Activated CD4-positive, alpha-beta memory T cell treated with anti-CD3 and anti-CD28 coated beads for 36 hours (primary cell): Measurements from ENCODE around the gene IRF1. TPM values are rescaled to one million over a fixed set of nuclear protein-coding genes. Genes with fewer than 3 reads are reported as not detected.

Experiments
- CTCF ChIA-PET: fragments of 350-600 bp; sonication (Branson Sonifier 250); formaldehyde crosslinking; loops from one replicate; lab custom pipeline; 2021; ENCODE audit warnings: antibody characterized with exemption, inconsistent platforms; lab: Charles Lee
- POLR2A ChIA-PET: fragments of 350-600 bp; sonication (Branson Sonifier 250); formaldehyde crosslinking; loops from one replicate; lab custom pipeline; 2021; ENCODE audit warnings: antibody characterized with exemption; lab: Charles Lee
- DNase-seq: peaks from one replicate; pipeline ENCODE4 v3.0.0-alpha.2; 2020
- H3K27ac Mint-ChIP-seq: one replicate; pipeline ENCODE4 v1.8.0; 2021; ENCODE audit warnings: mixed read lengths
- H3K27me3 Mint-ChIP-seq: one replicate; pipeline ENCODE4 v1.8.0; 2021; ENCODE audit warnings: mixed read lengths
- H3K36me3 Mint-ChIP-seq: one replicate; pipeline ENCODE4 v1.8.0; 2021; ENCODE audit warnings: mixed read lengths
- H3K4me1 Mint-ChIP-seq: one replicate; pipeline ENCODE4 v1.8.0; 2021; ENCODE audit warnings: low read depth, mixed read lengths
- H3K4me3 Mint-ChIP-seq: one replicate; pipeline ENCODE4 v1.8.0; 2021; ENCODE audit warnings: mild to moderate bottlenecking, mixed read lengths
- H3K9me3 Mint-ChIP-seq: one replicate; pipeline ENCODE4 v1.8.0; 2021; ENCODE audit warnings: mixed read lengths
- intact Hi-C: fragments of 100-400 bp; cut with micrococcal nuclease; formaldehyde crosslinking; loops from one replicate; pipeline ENCODE4 v1.15.1; 2023
- total RNA-seq, 2 experiments: library from RNA; stranded (reverse); gene quantifications; one replicate each; pipeline ENCODE4 v1.2.3, GENCODE V29; 2021

The IRF1 gene
- total RNA-seq, 2 experiments from 2014 or later: 104 to 106 TPM

DNA sequence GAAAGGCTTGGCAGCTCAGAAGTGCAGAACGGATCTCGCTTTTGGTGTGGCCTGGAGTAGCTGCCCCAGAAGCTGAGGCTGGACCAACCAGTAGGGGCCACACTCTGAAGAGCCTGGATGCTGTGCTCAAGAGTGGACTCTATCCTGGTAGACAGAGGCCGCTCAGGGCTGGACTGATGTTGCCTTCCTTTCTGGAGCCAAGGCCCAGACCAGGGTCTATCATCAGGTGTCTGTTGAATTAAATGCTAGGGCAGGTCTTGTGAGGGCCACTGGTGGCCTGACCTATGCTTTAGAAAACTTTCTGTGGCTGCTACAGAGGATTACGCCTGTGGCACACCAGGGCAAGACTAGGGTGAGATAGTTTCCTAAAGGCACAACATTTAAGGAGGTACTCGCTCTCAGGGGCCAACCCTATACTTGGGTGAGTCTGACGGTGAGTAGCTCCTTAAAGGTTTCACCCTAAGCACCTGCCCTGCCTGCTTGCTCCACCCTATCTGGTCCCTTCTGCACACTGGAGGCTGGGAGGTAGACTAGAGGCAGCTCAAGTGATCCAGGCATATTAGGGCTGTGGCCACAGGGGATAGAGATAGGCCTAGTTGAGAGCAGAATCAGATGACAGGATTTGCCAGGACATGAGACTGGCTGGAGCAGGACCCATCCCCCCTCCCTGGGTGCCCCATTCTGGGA, 9.8 kb upstream of the IRF1 start:
- Mint-ChIP-seq H3K27me3 (no peaks in the 10 kb centered on the region), H3K9me3 (no peaks in the 10 kb centered on the region)

DNA sequence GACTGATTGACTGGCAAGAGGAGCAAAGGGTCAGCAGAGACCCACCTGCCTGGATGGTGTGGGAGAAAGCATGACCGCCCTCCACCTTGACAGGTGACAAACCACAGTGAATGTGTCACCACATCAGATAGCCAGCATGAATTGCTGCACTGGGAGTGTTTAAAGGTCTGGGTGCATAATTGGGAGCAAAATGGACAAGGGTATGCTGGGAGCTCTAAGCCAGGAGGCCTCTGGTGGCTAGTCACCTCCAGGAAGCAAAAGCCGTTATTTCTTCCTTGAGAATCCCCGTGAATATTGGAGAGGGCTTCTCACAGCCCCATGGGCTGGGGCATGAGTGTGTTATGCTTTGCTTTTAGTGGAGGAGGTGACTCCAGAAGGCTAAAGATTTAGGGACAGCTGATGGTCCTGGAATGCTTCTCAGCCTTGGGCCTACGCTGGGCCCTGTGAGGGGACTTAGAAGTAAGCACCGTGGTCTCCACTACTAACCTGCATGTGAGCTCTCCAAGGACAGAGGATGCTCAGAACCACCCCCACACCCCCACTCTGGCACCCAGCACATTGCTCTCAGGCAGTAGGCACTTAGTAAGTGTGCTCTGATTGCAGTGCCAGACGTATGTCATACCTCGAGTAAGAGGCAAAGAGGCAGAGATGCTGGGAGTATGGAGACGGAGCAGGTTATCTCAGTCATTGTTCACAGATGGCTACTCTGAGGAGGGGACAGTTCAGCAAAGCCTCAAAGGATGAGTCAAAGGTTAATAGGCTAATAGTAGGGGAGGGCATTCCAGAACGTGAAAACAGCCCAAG, 9.1 kb upstream of the IRF1 start:
- Mint-ChIP-seq H3K36me3 (no peaks in the 10 kb centered on the region), H3K27me3 (no peaks in the 10 kb centered on the region)
- DNase-seq: peak; percentile 18

More for the DNA sequence above, 9.8 kb upstream of the IRF1 start:
- POLR2A ChIA-PET: interaction anchor here (1.6 to 7.4 kb wide), 4 partner anchors 13 to 113 kb away, joined by 7 to 103 read pairs (median 10); partner anchors contain the start of gene IRF1
- Mint-ChIP-seq H3K27ac (no peak overlapping the region), H3K4me3 (no peak overlapping the region), H3K4me1 (peaks cover 23% of the 10 kb centered on the region), H3K36me3 (no peaks in the 10 kb centered on the region)
- CTCF ChIA-PET: interaction anchor here (0.5 to 13.6 kb wide), 50 partner anchors 9 to 437 kb away, joined by 3 to 461 read pairs (median 5); partner anchors contain the start of genes IRF1 and SLC22A5
- peak; percentile 10 for DNase-seq
- intact Hi-C loops: loop anchor here (2.0 kb wide), 3 partner anchors 228 to 436 kb away; no protein-coding TSS in a partner anchor

DNA sequence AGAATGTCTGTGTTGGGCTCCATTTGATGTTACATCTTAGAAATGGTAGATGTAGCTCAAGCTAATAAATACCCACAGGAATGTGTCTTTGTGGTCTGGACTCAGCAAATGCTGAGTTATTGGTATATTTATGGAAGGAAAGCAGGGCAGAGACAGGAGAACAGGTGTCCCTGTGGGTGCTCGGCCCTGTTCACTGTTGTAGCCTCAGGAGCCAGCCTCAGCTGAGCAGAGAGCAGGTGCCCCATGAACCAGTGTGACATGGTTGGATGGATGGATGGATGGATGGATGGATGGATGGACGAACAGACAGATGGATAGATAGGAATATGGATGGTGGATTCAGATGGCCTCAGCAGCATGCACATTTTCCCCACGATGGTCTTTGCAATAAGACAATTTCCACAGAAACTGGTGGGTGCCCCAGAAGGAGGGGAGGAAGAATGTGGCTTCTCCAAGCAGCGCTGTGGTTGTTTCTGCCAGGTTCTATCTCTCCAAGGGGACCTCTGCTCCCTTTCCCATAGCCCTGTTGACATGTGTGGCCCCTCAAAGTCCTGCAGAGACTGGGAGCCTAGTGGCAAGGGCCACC, 8.2 kb upstream of the IRF1 start:
- Mint-ChIP-seq H3K9me3 (no peaks in the 10 kb centered on the region), H3K36me3 (no peaks in the 10 kb centered on the region), H3K4me1 (peaks cover 39% of the 10 kb centered on the region), H3K4me3 (no peak overlapping the region), H3K27ac (no peak overlapping the region), H3K27me3 (no peaks in the 10 kb centered on the region)
- no peak for DNase-seq
- CTCF ChIA-PET: interaction anchor here (0.8 to 13.6 kb wide), 10 partner anchors 34 to 435 kb away, joined by 3 to 461 read pairs (median 18); no protein-coding TSS in a partner anchor
- intact Hi-C loops: loop anchor here (5.0 to 10.0 kb wide), 3 partner anchors 59 to 954 kb away; partner anchors contain the start of genes RAD50 and RAPGEF6
- POLR2A ChIA-PET: interaction anchor here (1.6 to 7.4 kb wide), 6 partner anchors 11 to 112 kb away, joined by 6 to 103 read pairs (median 40); partner anchors contain the start of gene IRF1

More for the DNA sequence above, 9.1 kb upstream of the IRF1 start:
- ChIA-PET POLR2A (interaction anchor here (1.6 to 7.4 kb wide), 3 partner anchors 12 to 112 kb away, joined by 10 to 103 read pairs (median 10); partner anchors contain the start of gene IRF1), CTCF (interaction anchor here (1.3 to 13.6 kb wide), 21 partner anchors 9 to 436 kb away, joined by 3 to 461 read pairs (median 7); partner anchors contain the start of genes IRF1 and SLC22A5)
- H3K4me1 Mint-ChIP-seq: peaks cover 30% of the 10 kb centered on the region
- no peaks in the 10 kb centered on the region for H3K9me3 Mint-ChIP-seq
- peak overlapping the region; percentile 60 for H3K27ac Mint-ChIP-seq
- intact Hi-C loops: loop anchor here (2.0 to 10.0 kb wide), 6 partner anchors 58 to 955 kb away; partner anchors contain the start of genes RAD50 and RAPGEF6
- H3K4me3 Mint-ChIP-seq: no peak overlapping the region

DNA sequence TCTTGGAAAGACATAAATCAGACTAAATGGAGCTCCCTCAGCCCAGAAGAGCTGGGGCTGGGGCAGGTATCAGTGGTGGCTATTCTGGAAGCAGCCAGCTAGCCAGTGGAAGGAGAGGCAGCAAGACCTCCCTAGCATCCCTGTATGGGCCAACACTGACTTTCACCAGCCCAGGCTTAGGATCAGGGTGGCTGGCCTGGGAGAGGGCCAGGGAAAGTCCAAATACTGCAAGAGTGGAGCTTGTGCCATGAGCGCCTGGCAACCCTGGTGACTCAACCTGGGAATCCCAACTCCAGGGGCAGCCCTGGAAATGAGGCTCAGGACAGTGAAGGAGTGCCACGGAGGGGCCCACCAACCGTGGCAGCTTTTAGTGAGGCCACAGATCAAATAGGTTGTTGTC, 7.6 kb upstream of the IRF1 start:
- Mint-ChIP-seq H3K9me3 (no peaks in the 10 kb centered on the region), H3K4me1 (peaks cover 45% of the 10 kb centered on the region), H3K4me3 (no peak overlapping the region), H3K27me3 (no peaks in the 10 kb centered on the region), H3K36me3 (no peaks in the 10 kb centered on the region), H3K27ac (peak overlapping the region; percentile 98)
- DNase-seq: peak; percentile 19
- POLR2A ChIA-PET: interaction anchor here (0.9 to 7.4 kb wide), 8 partner anchors 11 to 112 kb away, joined by 3 to 103 read pairs (median 22); partner anchors contain the start of gene IRF1
- CTCF ChIA-PET: interaction anchor here (0.8 to 13.6 kb wide), 5 partner anchors 72 to 105 kb away, joined by 3 to 461 read pairs (median 10); no protein-coding TSS in a partner anchor
- intact Hi-C loops: loop anchor here (5.0 to 10.0 kb wide), 3 partner anchors 59 to 953 kb away; partner anchors contain the start of genes RAD50 and RAPGEF6

DNA sequence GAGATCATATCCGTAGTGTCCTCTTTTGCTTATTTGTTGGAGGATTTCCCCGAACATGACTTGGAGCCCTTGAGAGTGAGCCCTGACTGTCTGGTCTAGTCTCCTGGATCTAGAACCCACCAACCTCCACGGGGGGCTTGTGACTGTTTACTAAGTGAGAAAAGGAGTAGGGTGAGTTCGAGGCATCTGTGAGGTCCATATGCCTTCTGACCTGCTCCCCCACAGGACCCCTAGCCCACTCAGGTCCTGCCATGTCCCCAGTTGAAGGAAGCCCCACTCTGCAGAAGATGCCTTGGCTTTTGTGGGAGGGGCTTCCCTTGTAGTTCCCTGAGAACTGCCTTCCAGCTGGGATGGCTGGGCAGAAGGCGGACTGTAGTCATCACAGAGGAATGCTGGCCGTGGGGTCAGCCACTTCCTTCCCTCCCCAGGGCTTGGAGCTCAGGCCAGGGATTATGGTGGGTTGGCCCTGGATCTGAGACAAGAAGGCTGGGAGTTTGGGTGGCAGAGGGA, 7.0 kb upstream of the IRF1 start:
- POLR2A ChIA-PET: interaction anchor here (0.9 to 7.4 kb wide), 11 partner anchors 10 to 111 kb away, joined by 3 to 103 read pairs (median 11); partner anchors contain the start of gene IRF1
- Mint-ChIP-seq H3K27me3 (no peaks in the 10 kb centered on the region), H3K27ac (peak overlapping the region; percentile 98), H3K36me3 (no peaks in the 10 kb centered on the region), H3K4me1 (peaks cover 50% of the 10 kb centered on the region), H3K4me3 (peak overlapping the region; percentile 89), H3K9me3 (no peaks in the 10 kb centered on the region)
- intact Hi-C loops: loop anchor here (5.0 to 10.0 kb wide), 3 partner anchors 60 to 953 kb away; partner anchors contain the start of genes RAD50 and RAPGEF6
- no peak for DNase-seq
- CTCF ChIA-PET: interaction anchor here (0.8 to 13.6 kb wide), 5 partner anchors 72 to 105 kb away, joined by 3 to 461 read pairs (median 17); no protein-coding TSS in a partner anchor

DNA sequence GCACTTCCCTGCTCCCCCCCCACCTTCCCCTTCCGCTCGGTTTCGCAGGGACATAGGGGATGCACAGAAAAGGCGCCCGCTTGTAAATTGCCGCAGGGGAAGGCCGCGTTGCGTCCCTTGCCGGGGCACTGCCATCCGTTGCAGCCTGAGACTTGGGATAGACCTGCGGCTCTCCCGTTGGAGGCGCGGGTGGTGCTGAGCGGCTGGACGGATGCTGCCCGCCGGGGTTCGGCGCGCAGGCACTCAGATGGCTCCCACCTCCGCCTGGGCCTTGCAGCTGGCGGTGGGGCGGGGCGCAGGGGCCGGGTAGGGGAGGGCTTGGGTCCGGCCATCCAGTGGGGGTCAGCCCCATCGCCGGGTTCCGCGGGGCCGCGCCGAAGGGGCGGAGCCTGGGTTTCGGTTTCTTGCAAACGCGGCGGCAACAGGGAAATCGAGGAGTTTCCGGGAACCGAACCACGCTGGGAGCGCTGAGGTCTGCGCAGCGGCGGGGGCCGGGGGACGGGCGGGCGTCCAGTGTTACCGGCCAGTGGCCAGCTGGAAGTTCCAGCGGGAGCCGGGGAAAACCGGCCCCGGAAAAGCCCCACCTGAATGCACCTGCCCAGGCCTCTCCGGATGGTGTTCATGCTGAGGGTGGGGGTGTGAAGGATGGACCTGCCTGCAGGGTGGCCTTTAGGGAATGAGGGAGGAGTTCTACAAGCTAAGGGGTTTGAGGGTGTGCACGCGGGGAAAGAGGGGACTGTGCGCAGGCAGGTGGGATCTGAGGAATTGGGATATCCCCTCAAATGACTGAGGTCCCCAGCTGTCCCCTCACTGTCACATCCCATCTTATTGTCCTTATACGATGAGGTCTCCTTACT, 6.3 kb upstream of the IRF1 start:
- Mint-ChIP-seq H3K9me3 (no peaks in the 10 kb centered on the region), H3K4me1 (peaks cover 55% of the 10 kb centered on the region), H3K27ac (peak overlapping the region; percentile 98), H3K27me3 (no peaks in the 10 kb centered on the region), H3K4me3 (peak overlapping the region; percentile 89), H3K36me3 (no peaks in the 10 kb centered on the region)
- DNase-seq: peak; percentile 71
- ChIA-PET POLR2A (interaction anchor here (0.8 to 7.4 kb wide), 16 partner anchors 9 to 203 kb away, joined by 3 to 103 read pairs (median 8); partner anchors contain the start of genes IRF1 and SLC22A4), CTCF (interaction anchor here (1.1 to 13.6 kb wide), 9 partner anchors 17 to 104 kb away, joined by 3 to 461 read pairs (median 12); no protein-coding TSS in a partner anchor)
- intact Hi-C loops: loop anchor here (1.0 to 10.0 kb wide), 7 partner anchors 24 to 952 kb away; partner anchors contain the start of genes RAD50, RAPGEF6 and SLC22A4

DNA sequence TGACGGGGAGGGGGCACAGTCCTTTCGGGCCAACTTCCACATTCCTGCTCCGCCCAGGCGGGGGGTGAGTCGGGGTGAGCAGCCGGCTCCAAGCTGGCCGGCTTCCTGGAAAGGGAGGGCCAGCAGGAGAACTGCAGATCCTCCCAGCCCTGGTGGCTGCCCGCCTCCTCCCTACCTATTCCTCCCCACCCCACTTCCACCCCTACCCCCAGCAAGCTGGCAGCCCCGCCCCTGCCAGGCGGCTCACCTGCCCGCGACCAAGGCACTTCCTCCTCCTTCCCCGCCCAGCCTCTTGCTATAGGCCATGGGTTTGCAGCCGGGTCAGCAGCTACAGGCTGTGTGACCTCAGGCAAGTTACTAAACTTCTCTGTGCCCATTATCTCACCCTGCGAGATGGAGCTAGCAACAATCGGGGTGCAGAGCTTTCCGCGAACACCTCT, 5.6 kb upstream of the IRF1 start:
- peak overlapping the region; percentile 98 for H3K27ac Mint-ChIP-seq
- POLR2A ChIA-PET: interaction anchor here (0.8 to 7.4 kb wide), 13 partner anchors 9 to 202 kb away, joined by 3 to 103 read pairs (median 14); partner anchors contain the start of genes IRF1 and SLC22A4
- peak; percentile 95 for DNase-seq
- H3K4me1 Mint-ChIP-seq: peaks cover 59% of the 10 kb centered on the region
- H3K27me3 Mint-ChIP-seq: no peaks in the 10 kb centered on the region
- H3K36me3 Mint-ChIP-seq: no peaks in the 10 kb centered on the region
- H3K9me3 Mint-ChIP-seq: no peaks in the 10 kb centered on the region
- CTCF ChIA-PET: interaction anchor here (1.1 to 13.6 kb wide), 10 partner anchors 10 to 103 kb away, joined by 3 to 461 read pairs (median 10); no protein-coding TSS in a partner anchor
- peak overlapping the region; percentile 89 for H3K4me3 Mint-ChIP-seq
- intact Hi-C loops: loop anchor here (1.0 to 10.0 kb wide), 7 partner anchors 23 to 951 kb away; partner anchors contain the start of genes RAD50, RAPGEF6 and SLC22A4

DNA sequence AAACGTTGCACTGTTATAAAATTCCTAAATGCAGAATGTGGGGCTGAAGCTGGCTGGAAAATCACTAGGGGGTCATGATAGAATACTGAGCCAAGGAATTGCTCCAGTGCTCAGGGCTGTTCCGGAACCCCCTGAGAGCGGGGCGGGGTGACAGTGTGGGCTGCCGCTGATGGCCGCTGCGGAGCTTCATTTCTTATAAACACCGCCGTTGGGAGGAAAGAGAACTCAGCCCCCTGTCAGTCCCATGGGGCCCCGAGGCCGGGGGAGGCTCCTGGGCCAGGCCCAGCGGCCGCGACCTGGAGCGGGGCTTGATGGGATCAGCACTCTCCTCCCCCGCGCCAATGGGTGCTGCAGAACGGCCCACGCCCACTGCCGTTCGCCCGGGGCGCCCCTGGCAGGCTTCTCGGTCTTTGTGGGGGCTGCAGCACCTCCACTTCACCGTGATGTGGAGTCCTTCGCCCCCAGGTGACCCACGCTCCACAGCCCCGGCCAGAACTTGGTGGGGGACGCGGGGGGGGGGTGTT, 5.2 kb upstream of the IRF1 start:
- Mint-ChIP-seq H3K9me3 (no peaks in the 10 kb centered on the region), H3K27ac (peak overlapping the region; percentile 98), H3K4me3 (peak overlapping the region; percentile 89), H3K36me3 (no peaks in the 10 kb centered on the region), H3K4me1 (peaks cover 57% of the 10 kb centered on the region), H3K27me3 (no peaks in the 10 kb centered on the region)
- ChIA-PET CTCF (interaction anchor here (0.6 to 13.6 kb wide), 15 partner anchors 10 to 306 kb away, joined by 3 to 461 read pairs (median 4); partner anchors contain the start of gene SLC22A5), POLR2A (interaction anchor here (1.0 to 7.4 kb wide), 18 partner anchors 8 to 393 kb away, joined by 3 to 103 read pairs (median 6); partner anchors contain the start of genes IRF1 and SLC22A4)
- DNase-seq: peak; percentile 90
- intact Hi-C loops: loop anchor here (1.0 to 10.0 kb wide), 9 partner anchors 22 to 951 kb away; partner anchors contain the start of genes RAD50, RAPGEF6 and SLC22A4

DNA sequence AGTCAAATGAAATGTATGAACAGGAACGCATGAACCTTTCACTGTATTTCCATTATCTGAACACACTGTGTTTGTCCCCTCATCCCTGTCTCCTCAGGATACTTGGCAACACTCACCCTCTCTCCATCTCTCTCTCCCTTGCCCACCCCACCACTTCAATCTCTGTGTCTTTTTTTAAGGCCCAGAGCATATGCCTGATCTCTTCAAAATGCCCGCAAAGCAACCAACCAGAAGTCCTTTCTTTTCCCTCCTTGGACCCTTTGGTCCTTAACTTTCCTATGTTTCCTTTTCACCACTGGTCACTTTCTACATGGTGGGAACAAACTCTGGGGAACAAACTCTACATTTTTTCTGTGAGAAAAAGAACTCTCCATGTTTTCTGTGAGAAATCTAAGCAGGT, 3.2 kb upstream of the IRF1 start:
- intact Hi-C loops: loop anchor here (1.0 to 10.0 kb wide), 4 partner anchors 28 to 949 kb away; partner anchors contain the start of gene RAPGEF6
- peak overlapping the region; percentile 98 for H3K27ac Mint-ChIP-seq
- H3K36me3 Mint-ChIP-seq: peaks cover 15% of the 10 kb centered on the region
- DNase-seq: no peak
- H3K27me3 Mint-ChIP-seq: no peaks in the 10 kb centered on the region
- H3K4me3 Mint-ChIP-seq: peak overlapping the region; percentile 89
- no peaks in the 10 kb centered on the region for H3K9me3 Mint-ChIP-seq
- H3K4me1 Mint-ChIP-seq: peaks cover 53% of the 10 kb centered on the region
- POLR2A ChIA-PET: interaction anchor here (1.0 to 5.0 kb wide), 7 partner anchors 10 to 83 kb away, joined by 3 to 70 read pairs (median 6); no protein-coding TSS in a partner anchor
- CTCF ChIA-PET: no interaction called here
